GM23338 (cell line): ENCODE measurements around the gene NUB1. TPM values are rescaled to one million over a fixed set of nuclear protein-coding genes. Genes with fewer than 3 reads are reported as not detected.
A peak's percentile ranks its signal among the peaks of the same experiment; 100 is the strongest.

Experiments used
- ATAC-seq: fragments of 200-7000 bp; cut with Tn5 transposase; 3 replicates; pipeline ENCODE4 v1.9.1; 2020
- DNase-seq: peaks from one replicate; pipeline ENCODE4 v3.0.0-alpha.2; 2015; ENCODE audit warnings: low spot score
- H2AFZ ChIP-seq: fragments of 200-600 bp; sonication (generic); 2 replicates; pipeline ENCODE4 v1.8.0; 2016; ENCODE audit warnings: antibody characterized with exemption, mild to moderate bottlenecking, moderate library complexity
- H3F3A ChIP-seq: fragments of 200-600 bp; sonication (generic); replicated peaks from 2 replicates; pipeline ENCODE4 v1.8.0; 2017; ENCODE audit warnings: antibody characterized with exemption, mixed run types, low read depth
- H3K27ac ChIP-seq: fragments of 200-600 bp; sonication (generic); 2 replicates; pipeline ENCODE4 v1.6.1; 2016; ENCODE audit warnings: low read depth
- H3K27me3 ChIP-seq: fragments of 200-600 bp; sonication (generic); 2 replicates; pipeline ENCODE4 v1.8.0; 2016; ENCODE audit warnings: mild to moderate bottlenecking, mixed run types, moderate library complexity; ENCODE audit not compliant: insufficient read depth
- H3K36me3 ChIP-seq: fragments of 200-600 bp; sonication (generic); 2 replicates; pipeline ENCODE4 v1.8.0; 2016; ENCODE audit warnings: mild to moderate bottlenecking; ENCODE audit not compliant: insufficient read depth
- H3K4me1 ChIP-seq: fragments of 200-600 bp; sonication (generic); 2 replicates; pipeline ENCODE4 v1.8.0; 2016; ENCODE audit warnings: mild to moderate bottlenecking, moderate library complexity; ENCODE audit not compliant: insufficient read depth
- H3K4me2 ChIP-seq: fragments of 200-600 bp; sonication (generic); 2 replicates; pipeline ENCODE4 v1.7.1; 2017; ENCODE audit warnings: mixed run types
- H3K4me3 ChIP-seq: fragments of 200-600 bp; sonication (generic); 2 replicates; pipeline ENCODE4 v1.6.1; 2016; ENCODE audit warnings: mixed run types
- H3K79me2 ChIP-seq: fragments of 200-600 bp; sonication (generic); replicated peaks from 2 replicates; pipeline ENCODE4 v1.8.0; 2017; ENCODE audit warnings: mild to moderate bottlenecking; ENCODE audit not compliant: insufficient read depth
- H3K9me2 ChIP-seq: fragments of 200-600 bp; sonication (generic); 2 replicates; pipeline ENCODE4 v1.8.0; 2017; ENCODE audit not compliant: insufficient read depth
- H4K20me1 ChIP-seq: fragments of 200-600 bp; sonication (generic); replicated peaks from 2 replicates; pipeline ENCODE4 v1.8.0; 2017; ENCODE audit warnings: mild to moderate bottlenecking; ENCODE audit not compliant: insufficient read depth
- H3K27ac Mint-ChIP-seq: 2 replicates; pipeline ENCODE4 v1.8.0; 2020; ENCODE audit warnings: inconsistent platforms, mild to moderate bottlenecking, moderate library complexity, mixed read lengths
- H3K27me3 Mint-ChIP-seq: 3 replicates; pipeline ENCODE4 v1.8.0; 2022; ENCODE audit warnings: low read depth, mild to moderate bottlenecking, moderate library complexity, mixed read lengths, inconsistent platforms; ENCODE audit not compliant: insufficient read depth, poor library complexity
- H3K36me3 Mint-ChIP-seq: 3 replicates; pipeline ENCODE4 v1.8.0; 2021; ENCODE audit warnings: low read depth, mild to moderate bottlenecking, inconsistent platforms, moderate library complexity, mixed read lengths
- H3K4me1 Mint-ChIP-seq: 3 replicates; pipeline ENCODE4 v1.8.0; 2020; ENCODE audit warnings: mild to moderate bottlenecking, inconsistent platforms, mixed read lengths
- H3K4me3 Mint-ChIP-seq: 3 replicates; pipeline ENCODE4 v1.8.0; 2021; ENCODE audit warnings: moderate library complexity, mild to moderate bottlenecking, inconsistent platforms, mixed read lengths
- H3K9me3 Mint-ChIP-seq: 3 replicates; pipeline ENCODE4 v1.8.0; 2020; ENCODE audit warnings: moderate library complexity, mild to moderate bottlenecking, inconsistent platforms, mixed read lengths
- CREB1 ChIP-seq: fragments of 250-450 bp; sonication (Bioruptor Pico); IDR thresholded peaks from 2 replicates; pipeline ENCODE4 v1.5.0; 2020; ENCODE audit warnings: low read depth, mild to moderate bottlenecking, moderate library complexity
- ETS1 ChIP-seq: IDR thresholded peaks from 2 replicates; pipeline ENCODE4 v1.6.1; 2016; ENCODE audit warnings: antibody characterized with exemption
- EZH2phosphoT487 ChIP-seq: fragments of 200-600 bp; sonication (generic); IDR thresholded peaks from one replicate; pipeline ENCODE4 v1.8.1; 2018; ENCODE audit warnings: antibody characterized with exemption; ENCODE audit not compliant: unreplicated experiment
- JUNB ChIP-seq: IDR thresholded peaks from one replicate; pipeline ENCODE4 v1.6.1; 2016; ENCODE audit warnings: antibody characterized with exemption; ENCODE audit not compliant: unreplicated experiment
- NANOG ChIP-seq: IDR thresholded peaks from 2 replicates; pipeline ENCODE4 v1.6.1; 2016; ENCODE audit warnings: antibody characterized with exemption, borderline replicate concordance
- STAT1 ChIP-seq: IDR thresholded peaks from one replicate; pipeline ENCODE4 v1.6.1; 2016; ENCODE audit warnings: antibody characterized with exemption; ENCODE audit not compliant: unreplicated experiment
- ZNF462 ChIP-seq: fragments of 250-450 bp; sonication (Bioruptor Pico); IDR thresholded peaks from 2 replicates; pipeline ENCODE4 v1.5.0; 2020; ENCODE audit warnings: mild to moderate bottlenecking, moderate library complexity
- polyA plus RNA-seq: library from polyadenylated mRNA; unstranded; fragments of >200 nt; fragmentation: Nextera tagmentation; extraction: Ambion mirVana; gene quantifications from 2 replicates; pipeline ENCODE4 v1.2.1, GENCODE V29; 2016
- total RNA-seq: library from RNA; depleted of rRNA; stranded (reverse); fragments of >200 nt; shearing (Covaris generic); gene quantifications from 2 replicates; pipeline ENCODE4 v1.2.3, GENCODE V29; 2014

Gene NUB1
- total and polyA plus RNA-seq, 2 experiments from 2014 or later, result 31.8 to 42.3 TPM

- TF ChIP-seq ZNF462 (CRISPR knock-in tag) (no peak), EZH2phosphoT487 (no peak), CREB1 (CRISPR knock-in tag) (no peak), STAT1 (no peak), ETS1 (no peak), JUNB (no peak)
Observed at GRCh38 chr7:151399906-151400305, 58.3 kb downstream of the NUB1 start (continued).

- H3K27me3 Mint-ChIP-seq, result peaks cover 27% of the 10 kb centered on the region
- H3K9me3 Mint-ChIP-seq, result no peaks in the 10 kb centered on the region
- H3K4me1 Mint-ChIP-seq, result peaks cover 34% of the 10 kb centered on the region
- no peak overlapping the region for H2AFZ ChIP-seq
- H3K36me3 Mint-ChIP-seq, result peaks cover 10% of the 10 kb centered on the region
- H3K4me1 ChIP-seq, result no peaks in the 10 kb centered on the region
- H3K4me2 ChIP-seq, result no peak overlapping the region
- H3K36me3 ChIP-seq, result no peaks in the 10 kb centered on the region
- no peak overlapping the region for H3K27ac Mint-ChIP-seq
- H3K27ac ChIP-seq, result 0 out of 2 replicates have a peak overlapping the region, but pooled peaks have one; percentile 26
- no peak for ATAC-seq
- no peaks in the 10 kb centered on the region for H3K27me3 ChIP-seq
- no peaks in the 10 kb centered on the region for H3K79me2 ChIP-seq
- no peak overlapping the region for H3K4me3 Mint-ChIP-seq
- DNase-seq, result no peak
- H3K9me2 ChIP-seq, result no peaks in the 10 kb centered on the region
- H4K20me1 ChIP-seq, result no peaks in the 10 kb centered on the region
- peaks cover 10% of the 10 kb centered on the region; the same call in 1 of the 2 replicates for H3F3A ChIP-seq
- no peak overlapping the region for H3K4me3 ChIP-seq
- no peak for TF ChIP-seq EZH2phosphoT487
- TF ChIP-seq ETS1, result no peak
- no peak for TF ChIP-seq NANOG
Observed at GRCh38 chr7:151400626-151401315, 59.2 kb downstream of the NUB1 start.
